ENCODE data around the gene RAB18.
"Not testable (repeated sequence)": the region's sequence is repeated elsewhere in the genome, so short reads cannot be mapped to it uniquely, and the experiment has no call there.

The RAB18 gene

DNA sequence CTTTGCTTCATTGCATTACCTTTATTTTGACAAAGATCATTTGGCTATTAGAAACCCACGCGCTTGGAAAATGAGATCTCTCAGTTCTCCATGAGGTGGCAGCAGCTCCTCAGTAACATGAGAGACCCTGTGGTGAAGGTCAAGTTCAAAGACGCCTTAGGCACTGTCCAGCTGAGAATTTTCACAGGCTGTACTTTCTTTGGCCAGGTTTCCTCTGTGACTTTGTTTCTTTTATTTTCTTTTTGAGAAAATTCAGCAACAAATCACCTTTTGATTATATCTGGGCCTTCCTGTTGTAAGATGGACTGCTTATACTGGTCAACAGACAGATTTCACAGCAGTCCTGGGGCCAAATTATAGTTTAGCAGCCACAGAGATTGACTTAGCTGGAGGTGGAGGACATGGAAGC lies 54.5 kb downstream of the RAB18 start:
- peak; percentile 49 for DNase-seq

DNA sequence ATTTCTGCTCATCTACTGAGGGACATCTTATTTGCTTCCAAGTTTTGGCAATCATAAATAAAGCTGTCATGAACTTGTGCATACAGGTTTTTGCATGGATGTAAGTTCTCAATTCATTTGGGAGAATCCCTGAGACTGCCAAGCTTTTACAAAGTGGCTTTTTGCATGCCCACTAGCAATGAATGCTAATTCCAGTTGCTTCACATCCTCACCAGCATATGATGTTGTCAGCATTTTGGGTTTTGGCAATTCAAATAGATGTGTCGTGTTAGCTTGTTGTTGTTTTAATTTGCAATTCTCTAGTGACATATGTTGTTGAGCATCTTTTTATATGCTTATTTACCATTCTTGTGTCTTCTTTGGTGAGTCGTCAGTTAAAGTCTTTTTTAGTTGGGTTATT lies 57.2 kb downstream of the RAB18 start:
- DNase-seq, result no peak

DNA sequence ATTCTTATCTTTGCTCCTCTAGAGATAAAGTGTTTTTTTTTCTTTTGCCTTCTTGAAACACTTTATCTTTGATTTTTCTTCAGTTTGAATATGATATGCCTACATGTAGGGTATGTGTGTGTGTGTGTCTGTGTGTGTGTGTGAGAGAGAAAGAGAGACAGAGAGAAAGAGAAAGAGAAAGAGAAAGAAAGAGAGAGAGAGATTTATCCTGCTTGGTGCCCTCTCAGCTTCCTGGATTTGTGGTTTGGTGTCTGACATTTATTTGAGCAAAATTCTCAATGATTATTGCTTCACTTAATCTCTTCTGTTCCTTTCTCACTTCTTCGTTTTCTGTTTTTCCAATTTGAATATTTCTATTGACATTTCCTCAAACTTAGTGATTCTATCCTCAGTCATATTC lies 60.3 kb downstream of the RAB18 start:
- peak; percentile 63 for DNase-seq

DNA sequence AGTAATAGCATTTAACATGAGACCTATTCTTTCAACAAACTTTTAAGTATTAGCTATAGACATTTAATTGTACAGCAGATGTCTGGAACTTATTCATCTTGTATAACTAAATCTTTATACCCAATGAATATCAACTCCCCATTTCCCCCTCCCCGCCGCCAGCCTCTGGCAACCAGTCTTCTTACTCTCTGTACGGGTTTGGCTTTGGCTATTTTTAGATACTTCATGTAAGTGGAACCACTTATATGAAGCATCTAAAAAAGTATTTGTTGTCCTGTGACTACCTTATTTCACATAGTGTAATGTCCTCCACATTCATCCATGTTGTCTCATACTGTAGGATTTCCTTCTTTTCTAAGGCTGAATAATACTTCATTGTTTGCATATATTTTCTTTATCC lies 60.8 kb downstream of the RAB18 start:
- DNase-seq, result no peak

DNA sequence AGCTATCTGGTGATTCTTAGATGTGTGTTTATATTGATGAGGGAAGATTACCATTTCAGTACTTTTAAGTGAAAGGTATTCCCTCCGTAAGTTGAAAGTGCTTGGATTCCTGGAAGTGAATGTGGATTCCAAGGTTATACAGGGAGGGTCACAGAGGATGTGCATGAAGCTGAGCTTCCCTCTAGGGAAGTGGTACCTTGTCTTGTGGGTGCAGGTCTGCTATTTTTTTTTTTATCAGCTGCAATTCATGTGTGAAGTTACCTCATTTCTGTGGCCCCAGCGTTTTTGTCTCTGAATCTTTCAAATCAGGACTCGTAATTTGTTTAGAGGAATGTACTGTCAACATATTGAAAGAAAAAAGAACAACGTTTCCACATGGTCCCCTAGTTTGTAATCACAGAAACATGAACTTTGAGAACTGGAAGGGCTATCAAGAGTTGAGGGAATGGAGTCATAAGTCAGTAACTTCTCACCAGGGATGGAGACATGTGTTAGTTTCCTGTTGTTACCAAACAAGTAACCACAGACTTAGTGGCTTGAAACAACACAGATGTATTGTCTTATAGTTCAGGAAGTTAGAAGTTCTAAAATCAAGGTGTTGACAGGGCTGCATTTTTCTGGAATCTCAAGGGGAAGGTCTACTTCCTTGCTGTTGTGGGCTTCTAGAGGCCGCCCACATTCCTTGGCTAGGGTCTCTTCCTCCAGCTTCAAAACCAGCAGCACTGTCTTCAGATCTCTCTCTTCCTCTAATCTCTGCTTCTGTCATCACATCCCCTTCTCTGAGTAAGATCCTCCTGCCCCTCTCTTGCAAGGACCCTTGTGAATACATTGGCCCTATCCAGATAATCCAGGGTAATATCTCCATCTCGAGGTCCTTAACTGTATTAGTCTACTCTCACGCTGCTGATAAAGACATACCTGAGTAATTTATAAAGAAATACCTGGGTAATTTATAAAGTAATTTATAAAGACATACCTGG lies 64.4 kb downstream of the RAB18 start:
- peak; percentile 63 for DNase-seq

DNA sequence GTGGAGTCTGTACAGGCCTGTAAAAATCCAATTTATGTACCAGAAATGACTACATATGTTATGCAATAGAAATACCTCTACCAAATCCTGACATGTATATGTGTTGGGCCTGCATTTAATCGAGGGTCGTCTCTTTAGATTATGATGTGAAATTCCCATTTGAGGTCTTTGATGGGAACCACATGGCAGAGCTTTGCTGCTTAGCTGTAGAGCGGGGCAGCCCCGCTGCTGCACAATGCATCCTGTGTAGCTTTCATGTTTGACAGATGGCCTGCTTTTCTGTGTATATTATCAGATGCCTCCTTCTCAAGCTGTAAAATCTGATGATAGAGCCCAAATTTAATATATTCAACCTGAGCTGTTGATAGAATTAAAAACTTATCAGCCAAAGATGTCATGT lies 65.8 kb downstream of the RAB18 start:
- DNase-seq, result no peak

DNA sequence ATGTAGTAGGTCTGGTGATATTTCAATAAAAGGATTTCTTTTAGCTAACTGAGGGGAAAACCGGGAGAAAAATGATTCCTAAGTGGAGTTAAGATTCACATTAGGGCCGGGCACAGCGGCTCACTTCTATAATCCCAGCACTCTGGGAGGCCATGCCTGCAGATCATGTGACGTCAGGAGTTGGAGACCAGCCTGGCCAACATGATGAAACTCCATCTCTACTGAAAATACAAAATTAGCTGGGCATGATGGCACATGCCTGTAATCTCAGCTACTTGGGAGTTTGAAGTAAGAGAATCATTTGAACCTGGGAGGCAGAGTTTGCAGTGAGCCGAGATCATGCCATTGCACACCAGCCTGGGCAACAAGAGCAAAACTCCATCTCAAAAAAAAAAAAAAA lies 72.9 kb downstream of the RAB18 start:
- not testable (repeated sequence) for DNase-seq

DNA sequence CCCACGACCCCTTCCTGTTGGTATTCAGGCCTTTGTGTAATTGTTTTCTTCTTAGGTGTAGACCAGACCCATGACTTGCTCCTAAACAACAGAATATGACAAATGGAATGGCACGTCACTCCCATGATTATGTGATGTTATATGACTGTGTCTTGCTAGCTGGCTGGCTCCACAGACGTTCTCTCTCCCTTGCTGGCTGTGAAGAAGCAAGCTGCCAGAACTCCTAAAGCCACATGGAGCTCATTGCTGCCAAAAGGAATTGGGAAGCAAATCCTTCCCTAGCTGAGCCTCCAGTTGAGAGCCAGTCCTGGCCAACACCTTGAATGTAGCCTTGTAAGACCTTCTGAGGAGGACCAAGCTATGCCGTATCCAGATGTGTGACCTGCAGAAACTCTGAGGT lies 74.2 kb downstream of the RAB18 start:
- DNase-seq, result no peak

DNA sequence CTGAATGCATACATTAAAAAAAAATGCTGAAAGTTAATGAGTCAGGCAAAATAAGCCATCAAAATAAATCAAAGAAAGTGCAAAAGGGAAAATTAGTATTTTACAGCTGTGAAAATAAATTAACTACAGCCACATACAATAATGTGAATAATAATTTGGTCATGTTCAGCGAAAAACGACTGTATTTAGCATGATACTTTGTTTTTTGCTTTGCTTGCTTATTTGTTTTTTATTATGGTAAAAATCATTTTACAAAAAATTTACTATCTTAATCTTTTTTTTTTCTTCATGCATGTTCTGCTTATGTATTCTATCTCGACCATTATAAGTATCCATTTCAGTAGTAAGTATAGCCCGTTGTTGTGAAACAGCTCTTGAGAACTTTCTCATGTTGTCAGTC lies 77.1 kb downstream of the RAB18 start:
- no peak for DNase-seq

DNA sequence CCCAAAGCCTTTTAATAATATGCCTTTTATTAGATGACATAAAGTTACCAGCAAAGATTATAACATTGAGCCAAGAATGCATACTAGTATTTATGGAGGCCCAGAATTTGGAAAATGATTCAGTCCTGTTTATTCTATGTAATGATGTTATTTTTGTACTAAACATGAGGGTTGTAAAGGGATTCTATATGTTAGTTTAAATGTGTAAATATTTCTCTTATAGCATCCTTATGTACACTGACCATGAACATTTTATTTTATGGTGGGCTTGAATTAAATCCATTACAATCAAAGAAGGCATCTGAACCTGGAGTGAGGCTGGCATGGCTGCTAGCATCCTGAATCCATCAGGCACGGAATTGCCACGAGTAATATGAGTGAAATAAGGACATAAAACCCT lies 80.2 kb downstream of the RAB18 start:
- DNase-seq, result no peak

All from MV-4-11 (cell line).